Hepatocyte (in vitro differentiated cells): ENCODE data around the gene WFDC5. TPM values are rescaled to one million over a fixed set of nuclear protein-coding genes. Genes with fewer than 3 reads are reported as not detected.
"Not testable (repeated sequence)": the region's sequence is repeated elsewhere in the genome, so short reads cannot be mapped to it uniquely, and the experiment has no call there.

Experiments used
- DNase-seq: peaks from one replicate; pipeline ENCODE4 v3.0.0-alpha.2; 2016; ENCODE audit warnings: low spot score
- H2AFZ ChIP-seq: fragments of 200-600 bp; sonication (generic); 2 replicates; pipeline ENCODE4 v1.6.0; 2016; ENCODE audit warnings: antibody characterized with exemption, mild to moderate bottlenecking
- H3K27ac ChIP-seq: fragments of 200-600 bp; sonication (generic); 2 replicates; pipeline ENCODE4 v1.5.1; 2016; ENCODE audit warnings: mild to moderate bottlenecking
- H3K27me3 ChIP-seq: fragments of 200-600 bp; sonication (generic); 2 replicates; pipeline ENCODE4 v1.6.1; 2016
- H3K36me3 ChIP-seq: fragments of 200-600 bp; sonication (generic); replicated peaks from 2 replicates; pipeline ENCODE4 v1.5.1; 2016; ENCODE audit warnings: low read depth; ENCODE audit not compliant: insufficient read depth
- H3K4me1 ChIP-seq: fragments of 200-600 bp; sonication (generic); 2 replicates; pipeline ENCODE4 v1.5.1; 2016; ENCODE audit warnings: mild to moderate bottlenecking, moderate library complexity; ENCODE audit not compliant: insufficient read depth
- H3K4me2 ChIP-seq: fragments of 200-600 bp; sonication (generic); 2 replicates; pipeline ENCODE4 v1.6.0; 2016
- H3K4me3 ChIP-seq: fragments of 200-600 bp; sonication (generic); 2 replicates; pipeline ENCODE4 v1.5.1; 2016; ENCODE audit warnings: mild to moderate bottlenecking
- H3K79me2 ChIP-seq: fragments of 200-600 bp; sonication (generic); 2 replicates; pipeline ENCODE4 v1.6.0; 2017; ENCODE audit warnings: mild to moderate bottlenecking
- H3K9me2 ChIP-seq: fragments of 200-600 bp; sonication (generic); replicated peaks from 2 replicates; pipeline ENCODE4 v1.6.0; 2017; ENCODE audit warnings: mild to moderate bottlenecking; ENCODE audit not compliant: insufficient read depth
- H3K9me3 ChIP-seq: fragments of 200-600 bp; sonication (generic); 2 replicates; pipeline ENCODE4 v1.5.1; 2016; ENCODE audit warnings: low read depth, mild to moderate bottlenecking
- H4K20me1 ChIP-seq: fragments of 200-600 bp; sonication (generic); 2 replicates; pipeline ENCODE4 v1.6.0; 2016; ENCODE audit warnings: mild to moderate bottlenecking; ENCODE audit not compliant: insufficient read depth, poor library complexity, severe bottlenecking
- EZH2 ChIP-seq: fragments of 200-600 bp; sonication (generic); IDR thresholded peaks from 2 replicates; pipeline ENCODE4 v1.6.1; 2016; ENCODE audit warnings: antibody characterized with exemption, mild to moderate bottlenecking, borderline replicate concordance
- EZH2phosphoT487 ChIP-seq: fragments of 200-600 bp; sonication (generic); IDR thresholded peaks from one replicate; pipeline ENCODE4 v1.6.1; 2018; ENCODE audit warnings: antibody characterized with exemption, mild to moderate bottlenecking, low read depth, moderate library complexity; ENCODE audit not compliant: unreplicated experiment, severe bottlenecking
- WGBS: methylation state at CpG from one replicate; pipeline ENCODE4 v1.1.6; 2016; ENCODE audit warnings: low lambda C conversion rate; ENCODE audit errors: missing lambda C conversion rate; 5-methylcytosine and 5-hydroxymethylcytosine counted together
- polyA plus RNA-seq: library from polyadenylated mRNA; unstranded; fragments of >200 nt; fragmentation: Nextera tagmentation; extraction: Ambion mirVana; gene quantifications from 2 replicates; pipeline ENCODE4 v1.2.1, GENCODE V29; 2016
- total RNA-seq: library from RNA; depleted of rRNA; stranded (reverse); fragments of >200 nt; gene quantifications from 2 replicates; pipeline ENCODE4 v1.2.3, GENCODE V29; 2014
- TF ChIP-seq, protein P1 (sequence below): fragments of 200-600 bp; sonication (generic); IDR thresholded peaks from 2 replicates; pipeline ENCODE4 v1.5.1; 2016; ENCODE audit warnings: antibody characterized with exemption, mild to moderate bottlenecking; ENCODE audit not compliant: poor library complexity

WFDC5 gene
- total and polyA plus RNA-seq, 2 experiments from 2014 or later: 0.47 TPM; not detected in 1

DNA sequence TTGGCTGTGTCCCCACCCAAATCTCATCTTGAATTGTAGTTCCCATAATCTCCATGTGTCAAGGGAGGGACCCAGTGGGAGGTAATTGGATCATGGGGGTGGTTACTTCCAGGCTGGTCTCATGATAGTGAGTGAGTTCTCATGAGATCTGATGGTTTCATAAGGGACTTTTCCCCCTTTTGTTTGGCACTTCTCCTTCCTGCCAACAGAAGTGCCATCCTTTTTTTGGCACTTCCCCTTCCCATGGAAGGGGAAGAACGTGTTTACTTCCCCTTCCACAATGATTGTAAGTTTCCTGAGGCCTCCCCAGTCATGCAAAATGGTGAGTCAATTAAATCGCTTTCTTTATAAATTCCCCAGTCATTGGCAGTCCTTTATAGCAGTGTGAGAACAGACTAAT is 41.7 kb upstream of the WFDC5 start:
- DNase-seq: no peak
- no peaks in the 10 kb centered on the region for H3K4me1 ChIP-seq
- no peak overlapping the region for H3K27ac ChIP-seq
- WGBS: 65% methylated on average over 2 of the region's 2 CpGs
- no peaks in the 10 kb centered on the region for H3K27me3 ChIP-seq
- no peaks in the 10 kb centered on the region for H4K20me1 ChIP-seq
- no peak overlapping the region for H3K4me3 ChIP-seq
- H3K36me3 ChIP-seq: no peaks in the 10 kb centered on the region
- no peak overlapping the region for H2AFZ ChIP-seq
- TF ChIP-seq EZH2: no peak
- no peak overlapping the region for H3K4me2 ChIP-seq
- no peaks in the 10 kb centered on the region for H3K79me2 ChIP-seq
- H3K9me3 ChIP-seq: peaks cover 9% of the 10 kb centered on the region
- H3K9me2 ChIP-seq: no peaks in the 10 kb centered on the region

DNA sequence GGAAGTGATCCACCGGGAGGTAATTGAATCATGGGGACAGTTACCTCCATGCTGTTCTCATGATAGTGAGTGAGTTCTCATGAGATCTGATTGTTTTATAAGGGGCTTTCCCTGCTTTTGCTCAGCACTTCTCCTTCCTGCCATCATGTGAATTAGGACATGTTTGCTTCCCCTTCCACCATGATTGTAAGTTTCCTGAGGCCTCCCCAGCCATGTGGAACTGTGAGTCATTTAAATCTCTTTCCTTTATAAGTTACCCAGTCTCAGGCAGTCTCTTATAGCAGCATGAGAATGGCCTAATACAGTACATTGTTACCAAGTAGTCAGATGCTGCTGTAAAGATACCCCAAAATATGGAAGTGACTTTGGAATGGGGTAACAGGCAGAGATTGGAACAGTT is 39.8 kb upstream of the WFDC5 start:
- H3K4me2 ChIP-seq, H3K9me2 ChIP-seq, H2AFZ ChIP-seq, H3K9me3 ChIP-seq, H3K27ac ChIP-seq, H4K20me1 ChIP-seq, H3K4me3 ChIP-seq, H3K27me3 ChIP-seq, H3K36me3 ChIP-seq, DNase-seq, H3K79me2 ChIP-seq, H3K4me1 ChIP-seq: not testable (repeated sequence)
- WGBS: 100% methylated on average over 1 of the region's 1 CpG

DNA sequence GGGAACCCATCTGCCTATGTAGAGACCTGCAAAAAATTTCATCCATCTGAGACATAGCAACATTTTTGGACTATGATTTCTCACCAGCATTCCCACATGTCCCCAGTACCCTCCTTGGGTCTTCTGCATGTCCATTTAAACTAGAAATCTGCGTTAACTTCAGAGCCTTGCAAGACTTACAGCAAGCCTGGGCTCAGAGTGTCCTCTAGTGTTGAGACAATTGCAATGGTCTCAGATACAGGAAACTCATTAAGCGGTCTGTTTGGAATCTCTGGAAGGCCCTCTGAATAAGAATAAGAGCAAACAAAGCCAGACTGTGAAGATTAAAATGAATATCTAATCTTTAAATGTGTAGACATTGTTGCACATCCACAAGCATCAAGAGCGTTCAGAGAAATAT is 39.2 kb upstream of the WFDC5 start:
- TF ChIP-seq EZH2 (no peak), EZH2phosphoT487 (no peak)
- TF ChIP-seq, protein P1, sequence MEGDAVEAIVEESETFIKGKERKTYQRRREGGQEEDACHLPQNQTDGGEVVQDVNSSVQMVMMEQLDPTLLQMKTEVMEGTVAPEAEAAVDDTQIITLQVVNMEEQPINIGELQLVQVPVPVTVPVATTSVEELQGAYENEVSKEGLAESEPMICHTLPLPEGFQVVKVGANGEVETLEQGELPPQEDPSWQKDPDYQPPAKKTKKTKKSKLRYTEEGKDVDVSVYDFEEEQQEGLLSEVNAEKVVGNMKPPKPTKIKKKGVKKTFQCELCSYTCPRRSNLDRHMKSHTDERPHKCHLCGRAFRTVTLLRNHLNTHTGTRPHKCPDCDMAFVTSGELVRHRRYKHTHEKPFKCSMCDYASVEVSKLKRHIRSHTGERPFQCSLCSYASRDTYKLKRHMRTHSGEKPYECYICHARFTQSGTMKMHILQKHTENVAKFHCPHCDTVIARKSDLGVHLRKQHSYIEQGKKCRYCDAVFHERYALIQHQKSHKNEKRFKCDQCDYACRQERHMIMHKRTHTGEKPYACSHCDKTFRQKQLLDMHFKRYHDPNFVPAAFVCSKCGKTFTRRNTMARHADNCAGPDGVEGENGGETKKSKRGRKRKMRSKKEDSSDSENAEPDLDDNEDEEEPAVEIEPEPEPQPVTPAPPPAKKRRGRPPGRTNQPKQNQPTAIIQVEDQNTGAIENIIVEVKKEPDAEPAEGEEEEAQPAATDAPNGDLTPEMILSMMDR: no peak
- H3K36me3 ChIP-seq: no peaks in the 10 kb centered on the region
- 59% methylated on average over 3 of the region's 3 CpGs for WGBS
- H4K20me1 ChIP-seq: no peaks in the 10 kb centered on the region
- H3K4me3 ChIP-seq: no peak overlapping the region
- no peaks in the 10 kb centered on the region for H3K4me1 ChIP-seq
- peaks cover 5% of the 10 kb centered on the region for H3K9me3 ChIP-seq
- no peak overlapping the region for H3K4me2 ChIP-seq
- no peak overlapping the region for H3K27ac ChIP-seq
- H2AFZ ChIP-seq: no peak overlapping the region
- no peaks in the 10 kb centered on the region for H3K79me2 ChIP-seq
- DNase-seq: no peak
- H3K9me2 ChIP-seq: no peaks in the 10 kb centered on the region
- peaks cover 3% of the 10 kb centered on the region for H3K27me3 ChIP-seq

DNA sequence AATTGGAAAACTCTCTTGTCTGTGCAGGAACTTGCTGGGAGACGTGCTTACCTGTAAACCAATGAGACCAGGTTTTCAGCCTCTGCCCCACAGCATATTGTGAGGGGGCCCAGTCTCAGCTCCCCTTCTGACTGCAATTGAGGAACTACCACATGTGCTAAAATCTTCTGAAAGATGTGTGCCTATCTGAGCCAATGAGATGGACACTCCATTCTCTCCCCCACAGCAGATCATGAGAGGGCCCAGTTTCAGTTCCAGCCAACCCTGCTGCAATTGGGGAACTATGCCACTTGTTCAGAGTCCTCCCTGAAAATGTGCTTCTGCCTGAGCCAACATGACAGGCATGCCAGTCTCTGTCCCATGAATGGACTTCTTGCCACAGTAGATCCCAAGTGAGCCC is 38.8 kb upstream of the WFDC5 start:
- Histone ChIP-seq H3K9me3 (peaks cover under 1% of the 10 kb centered on the region), H3K27me3 (peaks cover 6% of the 10 kb centered on the region), H3K4me1 (no peaks in the 10 kb centered on the region), H3K4me2 (no peak overlapping the region), H3K36me3 (no peaks in the 10 kb centered on the region), H3K79me2 (no peaks in the 10 kb centered on the region), H3K27ac (no peak overlapping the region), H4K20me1 (no peaks in the 10 kb centered on the region), H2AFZ (no peak overlapping the region), H3K4me3 (no peak overlapping the region), H3K9me2 (no peaks in the 10 kb centered on the region)
- TF ChIP-seq, protein P1: no peak
- TF ChIP-seq EZH2 (no peak), EZH2phosphoT487 (no peak)
- 50% methylated on average over 1 of the region's 1 CpG for WGBS
- DNase-seq: no peak
